ENCODE measurements around the gene LUZP2. TPM values are rescaled to one million over a fixed set of nuclear protein-coding genes. Genes with fewer than 3 reads are reported as not detected.

The LUZP2 gene
- total and polyA plus RNA-seq, 8 donors = 1.2 to 8.3 (median 4.6) TPM; not detected in 1

GRCh38 chr11:24872186-24872585, 375.3 kb downstream of the LUZP2 start:
- Histone ChIP-seq H3K9me3 (no peaks in the 10 kb centered on the region), H3K27me3 (no peaks in the 10 kb centered on the region), H3K36me3 (no peaks in the 10 kb centered on the region), H3K4me1 (no peaks in the 10 kb centered on the region), H3K4me3 (no peak overlapping the region), H3K27ac (no peak overlapping the region)
- no peak for ATAC-seq
- no peak for TF ChIP-seq CTCF (IDR thresholded peaks at IDR 0.05)
- intact Hi-C loops (cut with DNase I) = no loop called here
- no peak for DNase-seq

- H3K36me3 ChIP-seq = no peaks in the 10 kb centered on the region
- no peak for TF ChIP-seq CTCF (IDR thresholded peaks at IDR 0.05)
- no peaks in the 10 kb centered on the region for H3K4me1 ChIP-seq
- ATAC-seq (no peak), DNase-seq (peak in 2 of 4 donors; percentile 29 to 67)
- intact Hi-C loops (cut with DNase I) = no loop called here
- no peak overlapping the region for H3K4me3 ChIP-seq
- H3K9me3 ChIP-seq = no peaks in the 10 kb centered on the region
- H3K27me3 ChIP-seq = no peaks in the 10 kb centered on the region
- H3K27ac ChIP-seq = no peak overlapping the region
Measured at GRCh38 chr11:24872651-24873311, 375.9 kb downstream of the LUZP2 start.

GRCh38 chr11:24880962-24881361, 384.1 kb downstream of the LUZP2 start:
- no peaks in the 10 kb centered on the region for H3K36me3 ChIP-seq
- H3K4me1 ChIP-seq = no peaks in the 10 kb centered on the region
- H3K27me3 ChIP-seq = no peaks in the 10 kb centered on the region
- intact Hi-C loops (cut with DNase I) = no loop called here
- ATAC-seq (no peak), DNase-seq (no peak)
- H3K27ac ChIP-seq = no peak overlapping the region
- no peak overlapping the region for H3K4me3 ChIP-seq
- no peak for TF ChIP-seq CTCF (IDR thresholded peaks at IDR 0.05)
- H3K9me3 ChIP-seq = peaks cover 0 to 5% of the 10 kb centered on the region in 2 donors

- H3K27me3 ChIP-seq = no peaks in the 10 kb centered on the region
- H3K4me3 ChIP-seq = no peak overlapping the region
- no peak for ATAC-seq
- DNase-seq = no peak
- no peaks in the 10 kb centered on the region for H3K36me3 ChIP-seq
- intact Hi-C loops (cut with DNase I) = no loop called here
- H3K4me1 ChIP-seq = no peaks in the 10 kb centered on the region
- TF ChIP-seq CTCF (IDR thresholded peaks at IDR 0.05) = no peak
- no peaks in the 10 kb centered on the region for H3K9me3 ChIP-seq
- no peak overlapping the region for H3K27ac ChIP-seq
Measured at GRCh38 chr11:24885580-24886173, 388.8 kb downstream of the LUZP2 start.

- Histone ChIP-seq H3K4me3 (no peak overlapping the region), H3K9me3 (no peaks in the 10 kb centered on the region), H3K27ac (no peak overlapping the region), H3K36me3 (no peaks in the 10 kb centered on the region), H3K4me1 (no peaks in the 10 kb centered on the region), H3K27me3 (no peaks in the 10 kb centered on the region)
- intact Hi-C loops (cut with DNase I) = no loop called here
- ATAC-seq (no peak), DNase-seq (no peak)
- TF ChIP-seq CTCF (IDR thresholded peaks at IDR 0.05) = no peak
Measured at GRCh38 chr11:24886880-24887619, 390.2 kb downstream of the LUZP2 start.

Data from left lung (tissue), 10 donors.